ENCODE results near the gene PCDHGA4.

DNA sequence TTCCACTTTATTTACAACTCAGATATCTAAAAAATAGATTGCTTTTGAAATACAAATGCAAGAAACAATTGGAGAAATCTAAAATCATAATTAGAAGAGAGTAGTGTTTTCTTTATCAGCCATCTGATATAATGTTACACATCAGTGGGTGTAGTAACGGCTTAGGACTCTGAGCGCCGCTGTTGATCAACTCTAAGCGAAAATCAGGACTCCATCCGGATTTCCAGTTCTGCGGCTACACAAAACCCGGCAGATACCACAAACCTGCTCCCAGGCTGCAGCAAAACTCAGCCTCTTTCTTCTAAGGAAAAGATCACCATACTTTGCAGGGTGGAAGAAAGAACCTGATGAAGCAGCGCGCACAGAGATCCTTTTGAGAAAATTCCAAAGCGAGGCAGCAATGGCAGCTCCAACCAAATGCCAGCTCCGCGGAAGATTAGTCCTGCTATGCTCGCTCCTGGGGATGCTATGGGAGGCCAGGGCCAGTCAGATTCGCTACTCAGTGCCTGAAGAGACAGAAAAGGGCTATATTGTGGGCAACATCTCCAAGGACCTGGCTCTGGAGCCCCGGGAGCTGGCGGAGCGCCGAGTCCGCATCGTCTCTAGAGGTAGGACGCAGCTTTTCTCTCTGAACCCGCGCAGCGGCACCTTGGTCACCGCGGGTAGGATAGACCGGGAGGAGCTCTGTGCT, 47.9 kb downstream of the PCDHGA4 start, which contains the start of gene PCDHGA9:
- TF ChIP-seq, protein P1, sequence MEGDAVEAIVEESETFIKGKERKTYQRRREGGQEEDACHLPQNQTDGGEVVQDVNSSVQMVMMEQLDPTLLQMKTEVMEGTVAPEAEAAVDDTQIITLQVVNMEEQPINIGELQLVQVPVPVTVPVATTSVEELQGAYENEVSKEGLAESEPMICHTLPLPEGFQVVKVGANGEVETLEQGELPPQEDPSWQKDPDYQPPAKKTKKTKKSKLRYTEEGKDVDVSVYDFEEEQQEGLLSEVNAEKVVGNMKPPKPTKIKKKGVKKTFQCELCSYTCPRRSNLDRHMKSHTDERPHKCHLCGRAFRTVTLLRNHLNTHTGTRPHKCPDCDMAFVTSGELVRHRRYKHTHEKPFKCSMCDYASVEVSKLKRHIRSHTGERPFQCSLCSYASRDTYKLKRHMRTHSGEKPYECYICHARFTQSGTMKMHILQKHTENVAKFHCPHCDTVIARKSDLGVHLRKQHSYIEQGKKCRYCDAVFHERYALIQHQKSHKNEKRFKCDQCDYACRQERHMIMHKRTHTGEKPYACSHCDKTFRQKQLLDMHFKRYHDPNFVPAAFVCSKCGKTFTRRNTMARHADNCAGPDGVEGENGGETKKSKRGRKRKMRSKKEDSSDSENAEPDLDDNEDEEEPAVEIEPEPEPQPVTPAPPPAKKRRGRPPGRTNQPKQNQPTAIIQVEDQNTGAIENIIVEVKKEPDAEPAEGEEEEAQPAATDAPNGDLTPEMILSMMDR (IDR thresholded peaks at IDR 0.05), result peak in 3 of 6 experiments; percentile 32 to 37 (median 35)
- no peak for TF ChIP-seq POLR2A (IDR thresholded peaks at IDR 0.05)

All from Peyer's patch (tissue), 4 donors.